T47D (cell line): ENCODE data around the gene C16orf46.
"Not testable (repeated sequence)": the region's sequence is repeated elsewhere in the genome, so short reads cannot be mapped to it uniquely, and the experiment has no call there.

Source experiments
- DNase-seq, 2 experiments: peaks; one replicate each; pipeline versions ENCODE4 v3.0.0 to v3.0.0-alpha.2; 2011 to 2012; ENCODE audit warnings: low read depth in 1 of 2, low spot score in 1 of 2
- JUND ChIP-seq: IDR thresholded peaks from 2 replicates; pipeline ENCODE4 v1.6.1; 2012; ENCODE audit warnings: low read depth
- in situ Hi-C: cut with HindIII; loops from 2 replicates; pipeline ENCODE4 v1.10.0; 2016; ENCODE audit warnings: low sequenced_read_pairs, low pct_unique_long_range_greater_than_20kb

The C16orf46 gene

GRCh38 chr16:81077076-81077940 lies at the start of gene C16orf46:
Gene C16orf46 (minus strand): TSS chr16:81077238. CDS start chr16:81063955, 13,283 bp downstream.
- TF ChIP-seq JUND: no peak; the same call in 1 of the 2 replicates
- peak; percentile 96 to 97 for DNase-seq
- in situ Hi-C loops: no loop called here

GRCh38 chr16:81123092-81123852 lies 46.2 kb upstream of the C16orf46 start:
- TF ChIP-seq JUND: no peak
- in situ Hi-C loops: no loop called here
- DNase-seq: no peak

GRCh38 chr16:81121474-81121990 lies 44.5 kb upstream of the C16orf46 start:
- TF ChIP-seq JUND: no peak
- in situ Hi-C loops: no loop called here
- DNase-seq: no peak

- in situ Hi-C loops: no loop called here
- DNase-seq: no peak
- no peak for TF ChIP-seq JUND
These were observed 40.4 kb upstream of the C16orf46 start for GRCh38 chr16:81117436-81117835.

- in situ Hi-C loops: no loop called here
- DNase-seq: no peak
- no peak for TF ChIP-seq JUND
These were observed 39.2 kb upstream of the C16orf46 start for GRCh38 chr16:81116285-81116684.

- DNase-seq: no peak
- no peak for TF ChIP-seq JUND
- in situ Hi-C loops: no loop called here
These were observed 35.4 kb upstream of the C16orf46 start for GRCh38 chr16:81112453-81112852.

- DNase-seq, in situ Hi-C loops: not testable (repeated sequence)
These were observed 32.2 kb upstream of the C16orf46 start for GRCh38 chr16:81109274-81109673.

GRCh38 chr16:81107511-81107910 lies 30.5 kb upstream of the C16orf46 start:
- in situ Hi-C loops: no loop called here
- no peak for TF ChIP-seq JUND

GRCh38 chr16:81106826-81107503 lies 29.9 kb upstream of the C16orf46 start:
- no peak for DNase-seq
- in situ Hi-C loops: no loop called here
- no peak for TF ChIP-seq JUND

More at GRCh38 chr16:81107511-81107910, 30.5 kb upstream of the C16orf46 start:
- no peak for DNase-seq

GRCh38 chr16:81105946-81106345 lies 28.9 kb upstream of the C16orf46 start:
- peak in 1 of 2 experiments; percentile 54 for DNase-seq

GRCh38 chr16:81101702-81102101 lies 24.7 kb upstream of the C16orf46 start:
- no peak for TF ChIP-seq JUND
- DNase-seq: no peak
- in situ Hi-C loops: no loop called here

More at GRCh38 chr16:81105946-81106345, 28.9 kb upstream of the C16orf46 start:
- no peak for TF ChIP-seq JUND
- in situ Hi-C loops: no loop called here

- no peak for DNase-seq
- in situ Hi-C loops: no loop called here
- no peak for TF ChIP-seq JUND
These were observed 22.9 kb upstream of the C16orf46 start for GRCh38 chr16:81099958-81100357.
